ENCODE results near the gene SLC9A1.

- TF ChIP-seq CTCF (conservative IDR thresholded peaks at IDR 0.05): no peak
- TF ChIP-seq EZH2 (IDR thresholded peaks at IDR 0.05; ENCODE audit: low read depth): no peak
Measured at GRCh38 chr1:27113861-27114260, 41.1 kb downstream of the SLC9A1 start.
